NCI-H1694 treated with DMSO at 0.1 percent for 48 hours (cell line): Measurements from ENCODE around the gene ZMYND19.
"Not testable (repeated sequence)": the region's sequence is repeated elsewhere in the genome, so short reads cannot be mapped to it uniquely, and the experiment has no call there.

ENCODE experiments used
- DNase-seq: peaks from one replicate; lab custom pipeline; 2025; lab: John Stamatoyannopoulos, UW

The ZMYND19 gene

GRCh38 chr9:137614631-137615386, 24.5 kb upstream of the ZMYND19 start:
- DNase-seq: no peak

GRCh38 chr9:137613738-137614523, 23.6 kb upstream of the ZMYND19 start:
- DNase-seq: no peak

GRCh38 chr9:137613259-137613658, 22.9 kb upstream of the ZMYND19 start:
- DNase-seq: no peak

- no peak for DNase-seq
Measured at GRCh38 chr9:137612741-137613142, 22.4 kb upstream of the ZMYND19 start.

GRCh38 chr9:137611623-137612609, 21.6 kb upstream of the ZMYND19 start:
- no peak for DNase-seq

- DNase-seq: no peak
Measured at GRCh38 chr9:137610944-137611343, 20.6 kb upstream of the ZMYND19 start.

GRCh38 chr9:137607141-137607857, 17.0 kb upstream of the ZMYND19 start:
- DNase-seq: no peak

GRCh38 chr9:137606734-137607138, 16.4 kb upstream of the ZMYND19 start:
- no peak for DNase-seq

- no peak for DNase-seq
Measured at GRCh38 chr9:137606005-137606621, 15.8 kb upstream of the ZMYND19 start.

GRCh38 chr9:137605121-137606004, 15.1 kb upstream of the ZMYND19 start, which contains the start of gene ARRDC1:
ARRDC1 (plus strand) TSS chr9:137605686; CDS start chr9:137605718, 32 bp downstream.
- peak; percentile 77 for DNase-seq

- DNase-seq: no peak
Measured at GRCh38 chr9:137604345-137605086, 14.2 kb upstream of the ZMYND19 start.

GRCh38 chr9:137603879-137604278, 13.6 kb upstream of the ZMYND19 start:
- no peak for DNase-seq

- no peak for DNase-seq
Measured at GRCh38 chr9:137602661-137603060, 12.3 kb upstream of the ZMYND19 start.

GRCh38 chr9:137598943-137599342, 8.6 kb upstream of the ZMYND19 start:
- no peak for DNase-seq

- DNase-seq: not testable (repeated sequence)
Measured at GRCh38 chr9:137596577-137596976, 6.3 kb upstream of the ZMYND19 start.

- DNase-seq: no peak
Measured at GRCh38 chr9:137593176-137593575, 2.9 kb upstream of the ZMYND19 start.

- no peak for DNase-seq
Measured at GRCh38 chr9:137592767-137593166, 2.5 kb upstream of the ZMYND19 start.

GRCh38 chr9:137590123-137590468, 216 bp downstream of the ZMYND19 start:
- no peak for DNase-seq

- DNase-seq: no peak
Measured at GRCh38 chr9:137589441-137590122, 730 bp downstream of the ZMYND19 start.
